Glutamatergic neuron (in vitro differentiated cells): ENCODE data around the gene SIGLEC1. TPM values are rescaled to one million over a fixed set of nuclear protein-coding genes. Genes with fewer than 3 reads are reported as not detected.

Experiments used
- DNase-seq: peaks from one replicate; pipeline ENCODE4 v3.0.0; 2022
- H3K27ac Mint-ChIP-seq: one replicate; pipeline ENCODE4 v1.8.0; 2020; ENCODE audit warnings: mild to moderate bottlenecking, mixed read lengths, inconsistent platforms; ENCODE audit not compliant: unreplicated experiment
- H3K27me3 Mint-ChIP-seq: one replicate; pipeline ENCODE4 v1.8.0; 2020; ENCODE audit warnings: mild to moderate bottlenecking, moderate library complexity, mixed read lengths, inconsistent platforms; ENCODE audit not compliant: unreplicated experiment
- H3K36me3 Mint-ChIP-seq: one replicate; pipeline ENCODE4 v1.8.0; 2020; ENCODE audit warnings: mild to moderate bottlenecking, mixed read lengths, inconsistent platforms; ENCODE audit not compliant: unreplicated experiment
- H3K4me1 Mint-ChIP-seq: one replicate; pipeline ENCODE4 v1.8.0; 2020; ENCODE audit warnings: mild to moderate bottlenecking, low read depth, mixed read lengths, inconsistent platforms; ENCODE audit not compliant: unreplicated experiment
- H3K4me3 Mint-ChIP-seq: one replicate; pipeline ENCODE4 v1.8.0; 2020; ENCODE audit warnings: mild to moderate bottlenecking, mixed read lengths, inconsistent platforms; ENCODE audit not compliant: unreplicated experiment
- H3K9me3 Mint-ChIP-seq: one replicate; pipeline ENCODE4 v1.8.0; 2020; ENCODE audit warnings: mild to moderate bottlenecking, moderate library complexity, mixed read lengths, inconsistent platforms; ENCODE audit not compliant: unreplicated experiment
- total RNA-seq: library from RNA; stranded (reverse); fragmentation: NEBNext Ultra II Directional; extraction: Animal tissue kit (Norgen Biotek cat#: 25700); gene quantifications from one replicate; pipeline ENCODE4 v1.2.1, GENCODE V29; 2021; ENCODE audit not compliant: unreplicated experiment
- TF ChIP-seq, protein P1 (sequence below): fragments of 200-600 bp; sonication (generic); IDR thresholded peaks from one replicate; pipeline ENCODE4 v1.5.0; 2021; ENCODE audit not compliant: partially characterized antibody, unreplicated experiment

SIGLEC1 gene
- total RNA-seq, 1 donor from 2014 or later, result not detected

DNA sequence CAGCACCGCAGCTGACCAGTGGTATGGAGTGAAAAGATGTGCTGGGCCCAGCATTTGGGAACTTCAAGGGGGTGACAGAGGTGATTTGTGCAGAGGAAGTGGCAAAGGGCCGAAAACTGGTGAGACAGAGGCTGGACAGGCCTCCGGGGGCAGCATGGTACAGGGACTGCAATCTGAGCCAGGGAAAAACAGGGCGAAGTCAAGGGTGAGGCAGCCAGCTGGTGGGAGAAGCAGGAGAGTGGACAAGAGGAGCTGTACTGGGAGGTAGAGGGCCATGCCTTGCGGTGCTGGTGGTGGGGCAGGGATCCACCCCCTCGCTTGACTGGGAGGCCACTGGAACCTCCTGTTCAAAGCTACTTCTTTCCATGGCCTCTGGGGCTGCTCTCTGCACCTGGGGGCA lies 41.9 kb downstream of the SIGLEC1 start:
- Mint-ChIP-seq H3K9me3 (peaks cover 2% of the 10 kb centered on the region), H3K4me3 (no peak overlapping the region), H3K27me3 (peaks cover 29% of the 10 kb centered on the region), H3K27ac (no peak overlapping the region), H3K36me3 (no peaks in the 10 kb centered on the region), H3K4me1 (peaks cover 6% of the 10 kb centered on the region)
- TF ChIP-seq, protein P1, sequence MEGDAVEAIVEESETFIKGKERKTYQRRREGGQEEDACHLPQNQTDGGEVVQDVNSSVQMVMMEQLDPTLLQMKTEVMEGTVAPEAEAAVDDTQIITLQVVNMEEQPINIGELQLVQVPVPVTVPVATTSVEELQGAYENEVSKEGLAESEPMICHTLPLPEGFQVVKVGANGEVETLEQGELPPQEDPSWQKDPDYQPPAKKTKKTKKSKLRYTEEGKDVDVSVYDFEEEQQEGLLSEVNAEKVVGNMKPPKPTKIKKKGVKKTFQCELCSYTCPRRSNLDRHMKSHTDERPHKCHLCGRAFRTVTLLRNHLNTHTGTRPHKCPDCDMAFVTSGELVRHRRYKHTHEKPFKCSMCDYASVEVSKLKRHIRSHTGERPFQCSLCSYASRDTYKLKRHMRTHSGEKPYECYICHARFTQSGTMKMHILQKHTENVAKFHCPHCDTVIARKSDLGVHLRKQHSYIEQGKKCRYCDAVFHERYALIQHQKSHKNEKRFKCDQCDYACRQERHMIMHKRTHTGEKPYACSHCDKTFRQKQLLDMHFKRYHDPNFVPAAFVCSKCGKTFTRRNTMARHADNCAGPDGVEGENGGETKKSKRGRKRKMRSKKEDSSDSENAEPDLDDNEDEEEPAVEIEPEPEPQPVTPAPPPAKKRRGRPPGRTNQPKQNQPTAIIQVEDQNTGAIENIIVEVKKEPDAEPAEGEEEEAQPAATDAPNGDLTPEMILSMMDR, result peak; percentile 13
- no peak for DNase-seq

DNA sequence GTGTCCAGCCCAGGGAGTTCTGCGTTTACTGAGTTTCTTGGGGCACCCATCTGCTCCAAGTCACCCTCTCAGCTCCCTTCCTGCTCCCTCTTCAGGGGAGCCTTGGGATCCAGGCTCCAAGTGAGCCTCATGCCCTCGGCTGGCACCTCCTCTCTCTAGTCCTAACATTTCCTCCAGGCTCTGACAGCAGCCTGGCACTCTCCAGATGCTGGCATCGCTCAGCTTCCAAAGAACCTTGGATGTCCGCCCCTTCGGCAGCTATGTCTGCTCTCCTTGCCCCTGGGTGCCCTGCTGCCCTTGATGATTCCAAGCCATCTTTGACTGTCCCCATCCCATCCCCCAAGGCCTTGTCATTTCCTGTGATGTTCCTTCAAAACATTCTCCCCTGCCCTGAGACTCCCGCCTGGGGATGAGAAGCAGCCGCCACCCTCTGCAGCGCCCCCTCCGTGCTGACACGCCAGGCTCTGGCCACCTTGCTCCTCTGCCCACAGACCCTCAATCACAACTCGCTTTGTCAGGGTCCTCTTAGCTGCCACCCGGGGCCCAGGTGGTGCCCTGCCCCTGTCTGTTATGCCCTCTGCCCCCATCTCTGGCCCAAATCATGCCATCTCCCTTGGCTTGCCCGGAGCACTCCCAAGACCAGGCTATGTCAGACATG lies 42.6 kb downstream of the SIGLEC1 start:
- TF ChIP-seq, protein P1, result no peak
- no peak overlapping the region for H3K4me3 Mint-ChIP-seq
- peaks cover 5% of the 10 kb centered on the region for H3K4me1 Mint-ChIP-seq
- no peak overlapping the region for H3K27ac Mint-ChIP-seq
- DNase-seq, result no peak
- no peaks in the 10 kb centered on the region for H3K36me3 Mint-ChIP-seq
- H3K9me3 Mint-ChIP-seq, result peaks cover 4% of the 10 kb centered on the region
- peaks cover 23% of the 10 kb centered on the region for H3K27me3 Mint-ChIP-seq

DNA sequence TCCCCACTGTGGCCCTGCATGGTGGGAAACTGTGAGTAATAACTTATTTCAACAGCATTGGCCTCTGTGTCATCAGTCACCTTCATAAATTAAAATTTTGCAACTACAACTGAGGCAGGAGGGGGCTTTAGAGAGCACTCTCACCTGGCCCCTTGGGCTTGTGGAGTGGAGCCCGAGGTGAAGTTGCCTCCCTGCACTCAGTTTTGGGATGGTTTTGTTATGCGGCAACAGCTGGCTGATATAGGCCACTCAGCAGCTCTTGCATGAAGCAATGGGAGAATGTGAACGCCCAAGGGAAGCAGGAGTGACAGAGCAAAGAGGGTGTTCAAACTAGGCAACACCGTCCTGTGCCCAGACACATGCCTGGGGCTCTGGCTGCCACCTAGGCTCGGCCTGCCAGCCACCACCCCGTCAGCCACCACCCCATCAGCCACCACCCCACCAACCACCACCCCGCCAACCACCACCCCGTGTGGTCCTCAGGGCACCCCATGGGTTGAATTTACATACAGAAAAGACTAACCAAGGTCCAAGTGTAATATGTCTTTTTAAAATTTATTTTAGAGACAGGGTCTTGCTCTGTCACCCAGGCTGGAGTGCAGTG lies 44.9 kb downstream of the SIGLEC1 start:
- Mint-ChIP-seq H3K4me3 (no peak overlapping the region), H3K4me1 (peaks cover 5% of the 10 kb centered on the region), H3K27me3 (peaks cover 19% of the 10 kb centered on the region), H3K36me3 (no peaks in the 10 kb centered on the region), H3K27ac (no peak overlapping the region), H3K9me3 (peaks cover 5% of the 10 kb centered on the region)
- DNase-seq, result no peak
- TF ChIP-seq, protein P1, result no peak

DNA sequence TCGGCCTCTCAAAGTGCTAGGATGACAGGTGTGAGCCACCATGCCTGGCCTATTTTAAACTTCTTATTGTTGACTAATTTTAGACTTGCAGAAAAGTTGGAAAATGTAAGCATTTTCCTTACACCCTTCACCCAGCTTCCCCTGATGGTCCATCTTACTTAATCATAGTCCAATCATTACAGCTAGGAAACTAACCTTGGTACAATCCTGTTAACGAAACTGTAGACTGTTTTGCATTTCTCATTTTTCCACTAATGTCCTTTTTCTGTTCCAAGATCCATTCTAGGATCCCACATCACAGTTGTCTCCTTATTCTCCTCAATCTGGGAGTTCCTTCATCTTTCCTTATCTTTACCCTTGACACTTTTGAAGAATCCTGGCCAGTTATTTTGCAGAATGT lies 48.5 kb downstream of the SIGLEC1 start:
- peaks cover 20% of the 10 kb centered on the region for H3K27me3 Mint-ChIP-seq
- H3K9me3 Mint-ChIP-seq, result peaks cover 6% of the 10 kb centered on the region
- no peak for DNase-seq

More for the DNA sequence above, 48.5 kb downstream of the SIGLEC1 start:
- Mint-ChIP-seq H3K4me1 (peaks cover 6% of the 10 kb centered on the region), H3K4me3 (no peak overlapping the region), H3K36me3 (no peaks in the 10 kb centered on the region), H3K27ac (no peak overlapping the region)
- TF ChIP-seq, protein P1, result no peak
